ENCODE results near the gene CCDC167.

The CCDC167 gene

GRCh38 chr6:37543361-37543760, 43.7 kb upstream of the CCDC167 start:
- no peak for DNase-seq (ENCODE audit: low read depth)
- H3K4me3 ChIP-seq (replicated peaks; ENCODE audit: low read depth, low read length): no peak overlapping the region
- no peak for TF ChIP-seq CTCF (IDR thresholded peaks at IDR 0.05; ENCODE audit: low read length, missing control alignments)

GRCh38 chr6:37541346-37541745, 41.7 kb upstream of the CCDC167 start:
- TF ChIP-seq CTCF (IDR thresholded peaks at IDR 0.05; ENCODE audit: low read length, missing control alignments): no peak
- no peak overlapping the region for H3K4me3 ChIP-seq (replicated peaks; ENCODE audit: low read depth, low read length)
- DNase-seq (ENCODE audit: low read depth): no peak

GRCh38 chr6:37540390-37540789, 40.7 kb upstream of the CCDC167 start:
- TF ChIP-seq CTCF (IDR thresholded peaks at IDR 0.05; ENCODE audit: low read length, missing control alignments): no peak
- H3K4me3 ChIP-seq (replicated peaks; ENCODE audit: low read depth, low read length): no peak overlapping the region
- DNase-seq (ENCODE audit: low read depth): no peak

GRCh38 chr6:37540029-37540352, 40.3 kb upstream of the CCDC167 start:
- DNase-seq (ENCODE audit: low read depth): no peak
- no peak for TF ChIP-seq CTCF (IDR thresholded peaks at IDR 0.05; ENCODE audit: low read length, missing control alignments)

GRCh38 chr6:37539171-37540028, 39.7 kb upstream of the CCDC167 start:
- TF ChIP-seq CTCF (IDR thresholded peaks at IDR 0.05; ENCODE audit: low read length, missing control alignments): no peak
- H3K4me3 ChIP-seq (replicated peaks; ENCODE audit: low read depth, low read length): no peak overlapping the region
- DNase-seq (ENCODE audit: low read depth): no peak

More at GRCh38 chr6:37540029-37540352, 40.3 kb upstream of the CCDC167 start:
- H3K4me3 ChIP-seq (replicated peaks; ENCODE audit: low read depth, low read length): no peak overlapping the region

- TF ChIP-seq CTCF (IDR thresholded peaks at IDR 0.05; ENCODE audit: low read length, missing control alignments): peak; percentile 35
- H3K4me3 ChIP-seq (replicated peaks; ENCODE audit: low read depth, low read length): no peak overlapping the region
- DNase-seq (ENCODE audit: low read depth): no peak
These were observed 38.4 kb upstream of the CCDC167 start for GRCh38 chr6:37538107-37538506.

- no peak for DNase-seq (ENCODE audit: low read depth)
- H3K4me3 ChIP-seq (replicated peaks; ENCODE audit: low read depth, low read length): no peak overlapping the region
- TF ChIP-seq CTCF (IDR thresholded peaks at IDR 0.05; ENCODE audit: low read length, missing control alignments): no peak
These were observed 37.9 kb upstream of the CCDC167 start for GRCh38 chr6:37537548-37537947.

Measured in fibroblast of pulmonary artery (primary cell).